Measurements from ENCODE around the gene ZNF335. TPM values are rescaled to one million over a fixed set of nuclear protein-coding genes. Genes with fewer than 3 reads are reported as not detected.

ZNF335 gene
- total and polyA plus RNA-seq, 2 of the 13 experiments (the other 11 are each of a cell fraction or from before 2014, with no cell fraction given) = 9.7 to 13.7 TPM

- no peak for DNase-seq (ENCODE audit: low spot score)
- CTCF ChIA-PET (ENCODE audit: low intra/inter-chr PET ratio, low total read pairs) = no interaction called here
- BruUV-seq (replicated peaks) = no TSS peak
- no peaks in the 10 kb centered on the region for H3K9me3 ChIP-seq (ENCODE audit: low read length)
- no peak overlapping the region for H3K27ac ChIP-seq (ENCODE audit: extremely low read length, insufficient read depth, low read length)
- no peak for ATAC-seq
- in situ Hi-C loops (cut with HindIII; ENCODE audit: extremely low pct_ligation_motif_present, low pct_unique_long_range_greater_than_20kb) (no loop called here), intact Hi-C loops (cut with micrococcal nuclease; ENCODE audit: unreplicated experiment) (loop anchor here (5.0 kb wide), 1 partner anchor 38 kb away; the partner anchor contains the start of gene ZNF335)
- WGBS (ENCODE audit: low lambda C conversion rate) = 13% methylated on average over 20 of the region's 20 CpGs
- no peak overlapping the region for H3K4me2 ChIP-seq (ENCODE audit: low read depth, low read length)
- TF ChIP-seq REXO4 (CRISPR knock-in tag; IDR thresholded peaks at IDR 0.05; ENCODE audit: borderline replicate concordance) = no peak
- TF ChIP-seq, protein P1, sequence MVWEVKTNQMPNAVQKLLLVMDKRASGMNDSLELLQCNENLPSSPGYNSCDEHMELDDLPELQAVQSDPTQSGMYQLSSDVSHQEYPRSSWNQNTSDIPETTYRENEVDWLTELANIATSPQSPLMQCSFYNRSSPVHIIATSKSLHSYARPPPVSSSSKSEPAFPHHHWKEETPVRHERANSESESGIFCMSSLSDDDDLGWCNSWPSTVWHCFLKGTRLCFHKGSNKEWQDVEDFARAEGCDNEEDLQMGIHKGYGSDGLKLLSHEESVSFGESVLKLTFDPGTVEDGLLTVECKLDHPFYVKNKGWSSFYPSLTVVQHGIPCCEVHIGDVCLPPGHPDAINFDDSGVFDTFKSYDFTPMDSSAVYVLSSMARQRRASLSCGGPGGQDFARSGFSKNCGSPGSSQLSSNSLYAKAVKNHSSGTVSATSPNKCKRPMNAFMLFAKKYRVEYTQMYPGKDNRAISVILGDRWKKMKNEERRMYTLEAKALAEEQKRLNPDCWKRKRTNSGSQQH (CRISPR knock-in tag; IDR thresholded peaks at IDR 0.05; ENCODE audit: low read depth) = no peak
- no peak for TF ChIP-seq RBAK (CRISPR knock-in tag; IDR thresholded peaks at IDR 0.05)
- TF ChIP-seq ZNF501 (CRISPR knock-in tag; IDR thresholded peaks at IDR 0.05) = no peak
- TF ChIP-seq, protein P2, sequence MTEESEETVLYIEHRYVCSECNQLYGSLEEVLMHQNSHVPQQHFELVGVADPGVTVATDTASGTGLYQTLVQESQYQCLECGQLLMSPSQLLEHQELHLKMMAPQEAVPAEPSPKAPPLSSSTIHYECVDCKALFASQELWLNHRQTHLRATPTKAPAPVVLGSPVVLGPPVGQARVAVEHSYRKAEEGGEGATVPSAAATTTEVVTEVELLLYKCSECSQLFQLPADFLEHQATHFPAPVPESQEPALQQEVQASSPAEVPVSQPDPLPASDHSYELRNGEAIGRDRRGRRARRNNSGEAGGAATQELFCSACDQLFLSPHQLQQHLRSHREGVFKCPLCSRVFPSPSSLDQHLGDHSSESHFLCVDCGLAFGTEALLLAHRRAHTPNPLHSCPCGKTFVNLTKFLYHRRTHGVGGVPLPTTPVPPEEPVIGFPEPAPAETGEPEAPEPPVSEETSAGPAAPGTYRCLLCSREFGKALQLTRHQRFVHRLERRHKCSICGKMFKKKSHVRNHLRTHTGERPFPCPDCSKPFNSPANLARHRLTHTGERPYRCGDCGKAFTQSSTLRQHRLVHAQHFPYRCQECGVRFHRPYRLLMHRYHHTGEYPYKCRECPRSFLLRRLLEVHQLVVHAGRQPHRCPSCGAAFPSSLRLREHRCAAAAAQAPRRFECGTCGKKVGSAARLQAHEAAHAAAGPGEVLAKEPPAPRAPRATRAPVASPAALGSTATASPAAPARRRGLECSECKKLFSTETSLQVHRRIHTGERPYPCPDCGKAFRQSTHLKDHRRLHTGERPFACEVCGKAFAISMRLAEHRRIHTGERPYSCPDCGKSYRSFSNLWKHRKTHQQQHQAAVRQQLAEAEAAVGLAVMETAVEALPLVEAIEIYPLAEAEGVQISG (CRISPR knock-in tag; IDR thresholded peaks at IDR 0.05) = no peak
- no peak for TF ChIP-seq ZNF142 (CRISPR knock-in tag; IDR thresholded peaks at IDR 0.05)
- TF ChIP-seq HHEX (CRISPR knock-in tag; IDR thresholded peaks at IDR 0.05) = no peak
- no peak for TF ChIP-seq NFIB (CRISPR knock-in tag; IDR thresholded peaks at IDR 0.05; ENCODE audit: borderline replicate concordance)
- no peak for TF ChIP-seq ZNF136 (CRISPR knock-in tag; IDR thresholded peaks at IDR 0.05; ENCODE audit: low read depth)
- no peak for TF ChIP-seq FOXK2 (IDR thresholded peaks at IDR 0.05)
- no peak for FAIRE-seq
- POLR2A ChIA-PET = no interaction called here
- no peak overlapping the region for H3K4me3 ChIP-seq (replicated peaks in 1 of 3; ENCODE audit: insufficient read depth in 1 of 3, low read depth in 2 of 3, low read length in 3 of 3)
- no peaks in the 10 kb centered on the region for H3K36me3 ChIP-seq (replicated peaks in 1 of 2; ENCODE audit: control insufficient read depth in 1 of 2, insufficient read depth in 2 of 2, low read length in 2 of 2)
- no peak overlapping the region for H2AFZ ChIP-seq (ENCODE audit: low read length)
- peaks cover 22% of the 10 kb centered on the region for H3K4me1 ChIP-seq (ENCODE audit: insufficient read depth, low read length)
- peaks cover 7% of the 10 kb centered on the region; the same call in 1 of the 2 replicates for H4K20me1 ChIP-seq (ENCODE audit: insufficient read depth, low read length)
- H3K27me3 ChIP-seq (ENCODE audit: control insufficient read depth in 1 of 2, insufficient read depth in 2 of 2, low read length in 2 of 2) = peaks cover 32 to 82% of the 10 kb centered on the region in 2 experiments; a peak in 4 of 5 replicates
- H3K79me2 ChIP-seq (ENCODE audit: insufficient read depth, low read length) = no peaks in the 10 kb centered on the region
- no peak overlapping the region for H3K9ac ChIP-seq (ENCODE audit: insufficient read depth, low read depth, low read length)
Measured at GRCh38 chr20:46009816-46010215, 37.8 kb upstream of the ZNF335 start.

Data from HepG2 (cell line).